ENCODE measurements around the gene CDKAL1. TPM values are rescaled to one million over a fixed set of nuclear protein-coding genes. Genes with fewer than 3 reads are reported as not detected.

Gene CDKAL1
- total and polyA plus RNA-seq, 2 of the 13 experiments (the other 11 are each of a cell fraction or from before 2014, with no cell fraction given) = 9.5 to 27.7 TPM

DNA sequence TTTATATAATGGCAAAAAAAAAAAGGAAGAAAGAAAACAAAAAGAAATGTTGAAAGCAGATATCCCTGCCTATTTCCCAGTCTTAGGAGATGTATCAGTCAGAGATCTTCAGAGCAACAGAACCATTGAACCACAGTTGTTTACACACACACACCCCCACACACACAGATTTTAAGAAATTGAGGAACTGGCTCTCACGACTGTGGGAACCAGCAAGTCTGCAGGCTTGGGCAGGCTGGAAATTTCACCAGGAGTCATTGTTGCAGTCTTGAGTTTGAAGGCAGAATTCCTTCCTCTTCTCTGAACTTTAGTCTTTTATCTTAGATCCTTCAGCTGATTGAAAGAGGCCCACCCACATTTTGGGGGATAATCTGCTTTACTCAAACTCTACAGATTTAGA is 380.9 kb downstream of the CDKAL1 start:
- ChIA-PET CTCF (ENCODE audit: low intra/inter-chr PET ratio, low total read pairs) (no interaction called here), POLR2A (no interaction called here)
- TF ChIP-seq EZH2 (conservative IDR thresholded peaks at IDR 0.05; ENCODE audit: low read depth, low read length) = no peak
- TF ChIP-seq POGZ (CRISPR knock-in tag; IDR thresholded peaks at IDR 0.05) = no peak
- TF ChIP-seq ZNF607 (CRISPR knock-in tag; IDR thresholded peaks at IDR 0.05; ENCODE audit: borderline replicate concordance) = no peak
- TF ChIP-seq, protein P1, sequence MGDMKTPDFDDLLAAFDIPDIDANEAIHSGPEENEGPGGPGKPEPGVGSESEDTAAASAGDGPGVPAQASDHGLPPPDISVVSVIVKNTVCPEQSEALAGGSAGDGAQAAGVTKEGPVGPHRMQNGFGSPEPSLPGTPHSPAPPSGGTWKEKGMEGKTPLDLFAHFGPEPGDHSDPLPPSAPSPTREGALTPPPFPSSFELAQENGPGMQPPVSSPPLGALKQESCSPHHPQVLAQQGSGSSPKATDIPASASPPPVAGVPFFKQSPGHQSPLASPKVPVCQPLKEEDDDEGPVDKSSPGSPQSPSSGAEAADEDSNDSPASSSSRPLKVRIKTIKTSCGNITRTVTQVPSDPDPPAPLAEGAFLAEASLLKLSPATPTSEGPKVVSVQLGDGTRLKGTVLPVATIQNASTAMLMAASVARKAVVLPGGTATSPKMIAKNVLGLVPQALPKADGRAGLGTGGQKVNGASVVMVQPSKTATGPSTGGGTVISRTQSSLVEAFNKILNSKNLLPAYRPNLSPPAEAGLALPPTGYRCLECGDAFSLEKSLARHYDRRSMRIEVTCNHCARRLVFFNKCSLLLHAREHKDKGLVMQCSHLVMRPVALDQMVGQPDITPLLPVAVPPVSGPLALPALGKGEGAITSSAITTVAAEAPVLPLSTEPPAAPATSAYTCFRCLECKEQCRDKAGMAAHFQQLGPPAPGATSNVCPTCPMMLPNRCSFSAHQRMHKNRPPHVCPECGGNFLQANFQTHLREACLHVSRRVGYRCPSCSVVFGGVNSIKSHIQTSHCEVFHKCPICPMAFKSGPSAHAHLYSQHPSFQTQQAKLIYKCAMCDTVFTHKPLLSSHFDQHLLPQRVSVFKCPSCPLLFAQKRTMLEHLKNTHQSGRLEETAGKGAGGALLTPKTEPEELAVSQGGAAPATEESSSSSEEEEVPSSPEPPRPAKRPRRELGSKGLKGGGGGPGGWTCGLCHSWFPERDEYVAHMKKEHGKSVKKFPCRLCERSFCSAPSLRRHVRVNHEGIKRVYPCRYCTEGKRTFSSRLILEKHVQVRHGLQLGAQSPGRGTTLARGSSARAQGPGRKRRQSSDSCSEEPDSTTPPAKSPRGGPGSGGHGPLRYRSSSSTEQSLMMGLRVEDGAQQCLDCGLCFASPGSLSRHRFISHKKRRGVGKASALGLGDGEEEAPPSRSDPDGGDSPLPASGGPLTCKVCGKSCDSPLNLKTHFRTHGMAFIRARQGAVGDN (CRISPR knock-in tag; IDR thresholded peaks at IDR 0.05) = no peak
- no peak for TF ChIP-seq ZNF83 (CRISPR knock-in tag; IDR thresholded peaks at IDR 0.05; ENCODE audit: borderline replicate concordance)
- no peak for TF ChIP-seq ZNF354B (CRISPR knock-in tag; IDR thresholded peaks at IDR 0.05)
- no peak for TF ChIP-seq ZFAT (CRISPR knock-in tag; conservative IDR thresholded peaks at IDR 0.05)
- TF ChIP-seq, protein P2, sequence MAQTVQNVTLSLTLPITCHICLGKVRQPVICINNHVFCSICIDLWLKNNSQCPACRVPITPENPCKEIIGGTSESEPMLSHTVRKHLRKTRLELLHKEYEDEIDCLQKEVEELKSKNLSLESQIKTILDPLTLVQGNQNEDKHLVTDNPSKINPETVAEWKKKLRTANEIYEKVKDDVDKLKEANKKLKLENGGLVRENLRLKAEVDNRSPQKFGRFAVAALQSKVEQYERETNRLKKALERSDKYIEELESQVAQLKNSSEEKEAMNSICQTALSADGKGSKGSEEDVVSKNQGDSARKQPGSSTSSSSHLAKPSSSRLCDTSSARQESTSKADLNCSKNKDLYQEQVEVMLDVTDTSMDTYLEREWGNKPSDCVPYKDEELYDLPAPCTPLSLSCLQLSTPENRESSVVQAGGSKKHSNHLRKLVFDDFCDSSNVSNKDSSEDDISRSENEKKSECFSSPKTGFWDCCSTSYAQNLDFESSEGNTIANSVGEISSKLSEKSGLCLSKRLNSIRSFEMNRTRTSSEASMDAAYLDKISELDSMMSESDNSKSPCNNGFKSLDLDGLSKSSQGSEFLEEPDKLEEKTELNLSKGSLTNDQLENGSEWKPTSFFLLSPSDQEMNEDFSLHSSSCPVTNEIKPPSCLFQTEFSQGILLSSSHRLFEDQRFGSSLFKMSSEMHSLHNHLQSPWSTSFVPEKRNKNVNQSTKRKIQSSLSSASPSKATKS (CRISPR knock-in tag; IDR thresholded peaks at IDR 0.05) = no peak
- no peak for TF ChIP-seq SAP130 (CRISPR knock-in tag; IDR thresholded peaks at IDR 0.05; ENCODE audit: low read depth)
- TF ChIP-seq, protein P3, sequence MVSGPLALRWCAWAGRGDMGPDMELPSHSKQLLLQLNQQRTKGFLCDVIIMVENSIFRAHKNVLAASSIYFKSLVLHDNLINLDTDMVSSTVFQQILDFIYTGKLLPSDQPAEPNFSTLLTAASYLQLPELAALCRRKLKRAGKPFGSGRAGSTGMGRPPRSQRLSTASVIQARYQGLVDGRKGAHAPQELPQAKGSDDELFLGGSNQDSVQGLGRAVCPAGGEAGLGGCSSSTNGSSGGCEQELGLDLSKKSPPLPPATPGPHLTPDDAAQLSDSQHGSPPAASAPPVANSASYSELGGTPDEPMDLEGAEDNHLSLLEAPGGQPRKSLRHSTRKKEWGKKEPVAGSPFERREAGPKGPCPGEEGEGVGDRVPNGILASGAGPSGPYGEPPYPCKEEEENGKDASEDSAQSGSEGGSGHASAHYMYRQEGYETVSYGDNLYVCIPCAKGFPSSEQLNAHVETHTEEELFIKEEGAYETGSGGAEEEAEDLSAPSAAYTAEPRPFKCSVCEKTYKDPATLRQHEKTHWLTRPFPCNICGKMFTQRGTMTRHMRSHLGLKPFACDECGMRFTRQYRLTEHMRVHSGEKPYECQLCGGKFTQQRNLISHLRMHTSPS (CRISPR knock-in tag; IDR thresholded peaks at IDR 0.05; ENCODE audit: low read depth) = no peak
- no peak for TF ChIP-seq ZNF3 (CRISPR knock-in tag; IDR thresholded peaks at IDR 0.05)
- H3K27me3 ChIP-seq (ENCODE audit: control insufficient read depth in 1 of 2, insufficient read depth in 2 of 2, low read length in 2 of 2) = no peaks in the 10 kb centered on the region
- no peak overlapping the region for H2AFZ ChIP-seq (ENCODE audit: low read length)
- in situ Hi-C loops (cut with HindIII; ENCODE audit: extremely low pct_ligation_motif_present, low pct_unique_long_range_greater_than_20kb) = no loop called here
- intact Hi-C loops (cut with micrococcal nuclease; ENCODE audit: unreplicated experiment) = no loop called here
- 95% methylated on average over 1 of the region's 1 CpG for WGBS (ENCODE audit: low lambda C conversion rate)
- no peaks in the 10 kb centered on the region for H3K36me3 ChIP-seq (replicated peaks in 1 of 2; ENCODE audit: control insufficient read depth in 1 of 2, insufficient read depth in 2 of 2, low read length in 2 of 2)
- H3K27ac ChIP-seq (ENCODE audit: extremely low read length, insufficient read depth, low read length) = no peak overlapping the region
- FAIRE-seq (no peak), DNase-seq (ENCODE audit: low spot score) (no peak), ATAC-seq (no peak)
- H4K20me1 ChIP-seq (ENCODE audit: insufficient read depth, low read length) = no peaks in the 10 kb centered on the region
- H3K9ac ChIP-seq (ENCODE audit: insufficient read depth, low read depth, low read length) = no peak overlapping the region
- no peaks in the 10 kb centered on the region for H3K4me1 ChIP-seq (ENCODE audit: insufficient read depth, low read length)
- BruUV-seq (replicated peaks) = no TSS peak
- peaks cover 10% of the 10 kb centered on the region for H3K9me3 ChIP-seq (ENCODE audit: low read length)
- H3K4me3 ChIP-seq (replicated peaks in 1 of 3; ENCODE audit: insufficient read depth in 1 of 3, low read depth in 2 of 3, low read length in 3 of 3) = no peak overlapping the region
- no peak overlapping the region for H3K4me2 ChIP-seq (ENCODE audit: low read depth, low read length)
- H3K79me2 ChIP-seq (ENCODE audit: insufficient read depth, low read length) = no peaks in the 10 kb centered on the region
